PC-3 (cell line): ENCODE data around the gene TGFB2. TPM values are rescaled to one million over a fixed set of nuclear protein-coding genes. Genes with fewer than 3 reads are reported as not detected.

Source experiments
- ATAC-seq: fragments of 200-7000 bp; cut with Tn5 transposase; 2 replicates; pipeline ENCODE4 v1.9.1; 2020; ENCODE audit warnings: mild to moderate bottlenecking, moderate library complexity
- BruUV-seq: library from RNA; stranded (reverse); fragments of 400-500 nt; replicated peaks from 2 replicates; lab custom pipeline; 2021; lab: Mats Ljungman, UMichigan
- CTCF ChIA-PET: fragments of 300-600 bp; sonication (Branson Sonifier 250); formaldehyde crosslinking; loops from one replicate; lab custom pipeline; 2022; ENCODE audit warnings: antibody characterized with exemption; lab: Charles Lee
- POLR2A ChIA-PET: fragments of 300-600 bp; sonication (Branson Sonifier 250); formaldehyde crosslinking; loops from one replicate; lab custom pipeline; 2022; ENCODE audit warnings: antibody characterized with exemption; ENCODE audit not compliant: unreplicated experiment; lab: Charles Lee
- DNase-seq: peaks from one replicate; pipeline ENCODE4 v3.0.0-alpha.2; 2015
- H2AFZ ChIP-seq: fragments of 300-600 bp; sonication (generic); 2 replicates; pipeline ENCODE4 v1.6.0; 2016; ENCODE audit warnings: antibody characterized with exemption, low read length
- H3F3A ChIP-seq: fragments of 300-600 bp; sonication (generic); one replicate; pipeline ENCODE4 v1.6.0; 2017; ENCODE audit warnings: antibody characterized with exemption, low read length, control low read depth, mild to moderate bottlenecking; ENCODE audit not compliant: unreplicated experiment
- H3K27ac ChIP-seq: fragments of 300-600 bp; sonication (generic); 2 replicates; pipeline ENCODE4 v1.5.1; 2016; ENCODE audit warnings: mild to moderate bottlenecking, low read length
- H3K27me3 ChIP-seq: fragments of 300-600 bp; sonication (generic); 2 replicates; pipeline ENCODE4 v1.6.1; 2016; ENCODE audit warnings: low read length, mixed read lengths
- H3K36me3 ChIP-seq: fragments of 300-600 bp; sonication (generic); 2 replicates; pipeline ENCODE4 v1.6.1; 2016; ENCODE audit warnings: low read depth, mixed run types, low read length, mixed read lengths
- H3K4me1 ChIP-seq: fragments of 300-600 bp; sonication (generic); 2 replicates; pipeline ENCODE4 v1.5.1; 2016; ENCODE audit warnings: low read length; ENCODE audit not compliant: insufficient read depth
- H3K4me2 ChIP-seq: fragments of 300-600 bp; sonication (generic); 2 replicates; pipeline ENCODE4 v1.6.0; 2016; ENCODE audit warnings: low read length
- H3K4me3 ChIP-seq: fragments of 300-600 bp; sonication (generic); 2 replicates; pipeline ENCODE4 v1.5.1; 2016; ENCODE audit warnings: mild to moderate bottlenecking, low read length, mixed read lengths
- H3K79me2 ChIP-seq: fragments of 300-600 bp; sonication (generic); 2 replicates; pipeline ENCODE4 v1.6.1; 2017; ENCODE audit warnings: low read length, mixed read lengths
- H3K9ac ChIP-seq: fragments of 300-600 bp; sonication (generic); 2 replicates; pipeline ENCODE4 v1.6.0; 2016; ENCODE audit warnings: mild to moderate bottlenecking, low read length
- H3K9me2 ChIP-seq: fragments of 300-600 bp; sonication (generic); replicated peaks from 2 replicates; pipeline ENCODE4 v1.6.1; 2016; ENCODE audit warnings: mixed run types, low read length, mixed read lengths
- H3K9me3 ChIP-seq: fragments of 300-600 bp; sonication (generic); 2 replicates; pipeline ENCODE4 v1.6.1; 2016; ENCODE audit warnings: low read length, mixed read lengths
- H4K20me1 ChIP-seq: fragments of 300-600 bp; sonication (generic); 2 replicates; pipeline ENCODE4 v1.6.1; 2016; ENCODE audit warnings: low read length, mixed read lengths
- CTCF ChIP-seq: fragments of 300-600 bp; sonication (generic); conservative IDR thresholded peaks from 2 replicates; pipeline ENCODE4 v1.5.1; 2017; ENCODE audit warnings: antibody characterized with exemption, low read depth, mild to moderate bottlenecking, low read length
- EZH2 ChIP-seq: fragments of 300-600 bp; sonication (generic); IDR thresholded peaks from one replicate; pipeline ENCODE4 v1.6.1; 2017; ENCODE audit warnings: antibody characterized with exemption, mild to moderate bottlenecking, low read length; ENCODE audit not compliant: unreplicated experiment
- EZH2phosphoT487 ChIP-seq: fragments of 300-600 bp; sonication (generic); IDR thresholded peaks from 2 replicates; pipeline ENCODE4 v1.6.1; 2018; ENCODE audit warnings: mild to moderate bottlenecking, antibody characterized with exemption, low read length, borderline replicate concordance
- intact Hi-C: fragments of 100-400 bp; cut with micrococcal nuclease; formaldehyde crosslinking; loops from 2 replicates; pipeline ENCODE4 v1.9.0; 2023
- total RNA-seq: library from RNA; depleted of rRNA; stranded (reverse); fragments of >200 nt; gene quantifications from 2 replicates; pipeline ENCODE4 v1.2.3, GENCODE V29; 2014

Gene TGFB2
- total RNA-seq, 1 experiment from 2014 or later = 50.3 TPM

- H3K9me3 ChIP-seq = no peaks in the 10 kb centered on the region
- H3K4me2 ChIP-seq = peak overlapping the region; percentile 89
- ChIA-PET POLR2A (no interaction called here), CTCF (no interaction called here)
- peaks cover 100% of the 10 kb centered on the region for H3K79me2 ChIP-seq
- H3K9ac ChIP-seq = no peak overlapping the region
- peaks cover 63% of the 10 kb centered on the region for H4K20me1 ChIP-seq
- H3K4me1 ChIP-seq = peaks cover 47% of the 10 kb centered on the region
- no peak overlapping the region for H2AFZ ChIP-seq
- peaks cover 39% of the 10 kb centered on the region for H3K36me3 ChIP-seq
- H3K27ac ChIP-seq = no peak overlapping the region
- H3K27me3 ChIP-seq = no peaks in the 10 kb centered on the region
- no peaks in the 10 kb centered on the region for H3K9me2 ChIP-seq
- no peak for ATAC-seq
- no peaks in the 10 kb centered on the region for H3F3A ChIP-seq
- no TSS peak for BruUV-seq
- no peak for TF ChIP-seq EZH2
- TF ChIP-seq EZH2phosphoT487 = no peak
- no peak for TF ChIP-seq CTCF
- no peak for DNase-seq
- peak overlapping the region; percentile 78 for H3K4me3 ChIP-seq
- intact Hi-C loops = no loop called here
These were observed 4.9 kb downstream of the TGFB2 start for GRCh38 chr1:218350035-218350525.

- peak overlapping the region; percentile 89 for H3K4me2 ChIP-seq
- no peak overlapping the region for H2AFZ ChIP-seq
- peak; percentile 55 for DNase-seq
- BruUV-seq = no TSS peak
- intact Hi-C loops = no loop called here
- CTCF ChIA-PET = no interaction called here
- no peaks in the 10 kb centered on the region for H3K9me3 ChIP-seq
- H4K20me1 ChIP-seq = peaks cover 63% of the 10 kb centered on the region
- H3K27ac ChIP-seq = no peak overlapping the region
- peak overlapping the region; percentile 78 for H3K4me3 ChIP-seq
- H3K27me3 ChIP-seq = no peaks in the 10 kb centered on the region
- peaks cover 100% of the 10 kb centered on the region for H3K79me2 ChIP-seq
- H3F3A ChIP-seq = no peaks in the 10 kb centered on the region
- POLR2A ChIA-PET = no interaction called here
- TF ChIP-seq CTCF (no peak), EZH2phosphoT487 (no peak), EZH2 (no peak)
- no peaks in the 10 kb centered on the region for H3K9me2 ChIP-seq
- ATAC-seq = no peak
- H3K4me1 ChIP-seq = peaks cover 47% of the 10 kb centered on the region
- H3K36me3 ChIP-seq = peaks cover 46% of the 10 kb centered on the region
- no peak overlapping the region for H3K9ac ChIP-seq
These were observed 5.7 kb downstream of the TGFB2 start for GRCh38 chr1:218350801-218351266.

GRCh38 chr1:218351391-218352074 is 6.4 kb downstream of the TGFB2 start:
- peaks cover 100% of the 10 kb centered on the region for H3K79me2 ChIP-seq
- peaks cover 47% of the 10 kb centered on the region for H3K4me1 ChIP-seq
- TF ChIP-seq EZH2 = no peak
- peak; percentile 58 for TF ChIP-seq CTCF
- TF ChIP-seq EZH2phosphoT487 = no peak
- no peaks in the 10 kb centered on the region for H3F3A ChIP-seq
- ATAC-seq (no peak), DNase-seq (peak; percentile 49)
- intact Hi-C loops = no loop called here
- no peaks in the 10 kb centered on the region for H3K9me2 ChIP-seq
- ChIA-PET CTCF (no interaction called here), POLR2A (no interaction called here)
- H3K4me2 ChIP-seq = peak overlapping the region; percentile 89
- no peak overlapping the region for H3K27ac ChIP-seq
- no peak overlapping the region for H2AFZ ChIP-seq
- peaks cover 63% of the 10 kb centered on the region for H4K20me1 ChIP-seq
- no peaks in the 10 kb centered on the region for H3K27me3 ChIP-seq
- no TSS peak for BruUV-seq
- no peaks in the 10 kb centered on the region for H3K9me3 ChIP-seq
- H3K4me3 ChIP-seq = peak overlapping the region; percentile 78
- H3K36me3 ChIP-seq = peaks cover 52% of the 10 kb centered on the region
- H3K9ac ChIP-seq = no peak overlapping the region
